OCI-LY3 (cell line): ENCODE results near the gene TMEM245.

ENCODE experiments used
- EZH2phosphoT487 ChIP-seq: fragments of 200-600 bp; shearing (Covaris generic); IDR thresholded peaks from 2 replicates; pipeline ENCODE4 v1.6.1; 2018; ENCODE audit warnings: antibody characterized with exemption, mixed run types, low read depth
- TF ChIP-seq, protein P1 (sequence below): fragments of 200-600, 300-600 bp; sonication (generic); IDR thresholded peaks from 2 replicates; pipeline ENCODE4 v1.5.1; 2014; ENCODE audit warnings: antibody characterized with exemption, low read length, low read depth

DNA sequence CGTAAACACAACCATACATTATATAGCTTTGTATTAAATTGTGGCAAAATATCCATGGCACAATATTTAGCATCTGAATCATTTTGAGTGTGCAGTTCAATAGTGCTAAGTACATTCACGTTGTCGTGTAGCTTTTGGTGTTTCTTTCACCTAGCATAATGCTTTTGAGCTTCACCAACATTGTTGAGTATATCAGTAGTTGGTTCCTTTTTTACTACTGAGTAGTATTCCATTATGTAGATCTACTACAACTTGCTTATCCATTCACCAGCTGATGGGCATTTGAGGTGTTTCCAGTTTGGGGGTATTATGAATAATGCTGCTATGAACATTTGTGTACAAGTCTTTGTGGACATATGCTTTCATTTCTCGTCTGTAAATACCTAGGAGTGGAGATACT is 79.2 kb downstream of the TMEM245 start:
- TF ChIP-seq, protein P1, sequence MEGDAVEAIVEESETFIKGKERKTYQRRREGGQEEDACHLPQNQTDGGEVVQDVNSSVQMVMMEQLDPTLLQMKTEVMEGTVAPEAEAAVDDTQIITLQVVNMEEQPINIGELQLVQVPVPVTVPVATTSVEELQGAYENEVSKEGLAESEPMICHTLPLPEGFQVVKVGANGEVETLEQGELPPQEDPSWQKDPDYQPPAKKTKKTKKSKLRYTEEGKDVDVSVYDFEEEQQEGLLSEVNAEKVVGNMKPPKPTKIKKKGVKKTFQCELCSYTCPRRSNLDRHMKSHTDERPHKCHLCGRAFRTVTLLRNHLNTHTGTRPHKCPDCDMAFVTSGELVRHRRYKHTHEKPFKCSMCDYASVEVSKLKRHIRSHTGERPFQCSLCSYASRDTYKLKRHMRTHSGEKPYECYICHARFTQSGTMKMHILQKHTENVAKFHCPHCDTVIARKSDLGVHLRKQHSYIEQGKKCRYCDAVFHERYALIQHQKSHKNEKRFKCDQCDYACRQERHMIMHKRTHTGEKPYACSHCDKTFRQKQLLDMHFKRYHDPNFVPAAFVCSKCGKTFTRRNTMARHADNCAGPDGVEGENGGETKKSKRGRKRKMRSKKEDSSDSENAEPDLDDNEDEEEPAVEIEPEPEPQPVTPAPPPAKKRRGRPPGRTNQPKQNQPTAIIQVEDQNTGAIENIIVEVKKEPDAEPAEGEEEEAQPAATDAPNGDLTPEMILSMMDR: no peak
- no peak for TF ChIP-seq EZH2phosphoT487
